IMR-90 (cell line): ENCODE data around the gene REXO5. TPM values are rescaled to one million over a fixed set of nuclear protein-coding genes. Genes with fewer than 3 reads are reported as not detected.
A peak's percentile ranks its signal among the peaks of the same experiment; 100 is the strongest.

Source experiments
- ATAC-seq: fragments of 200-7000 bp; cut with Tn5 transposase; 2 replicates; pipeline ENCODE4 v1.9.1; 2020; ENCODE audit warnings: low read depth, mild to moderate bottlenecking, moderate library complexity
- BruUV-seq: library from RNA; stranded (reverse); fragments of 400-500 nt; replicated peaks from 2 replicates; lab custom pipeline; 2021; lab: Mats Ljungman, UMichigan
- CTCF ChIA-PET: fragments of 300-600 bp; formaldehyde crosslinking; extraction: SDS; loops from one replicate; lab custom pipeline; 2021; ENCODE audit warnings: antibody characterized with exemption; lab: Yijun Ruan, JAX
- POLR2A ChIA-PET: fragments of 300-600 bp; sonication (Branson Sonifier 250); formaldehyde crosslinking; loops from one replicate; lab custom pipeline; 2022; ENCODE audit warnings: antibody characterized with exemption; ENCODE audit not compliant: unreplicated experiment; lab: Charles Lee
- DNase-seq: peaks from one replicate; pipeline ENCODE4 v3.0.0; 2013
- H2AFZ ChIP-seq: replicated peaks from 2 replicates; pipeline ENCODE3; 2013; ENCODE audit warnings: low read length, mild to moderate bottlenecking; ENCODE audit not compliant: poor library complexity
- H2AK5ac ChIP-seq: 2 replicates; pipeline ENCODE4 v1.6.1; 2013; ENCODE audit warnings: low read depth, low read length, inconsistent platforms
- H2AK9ac ChIP-seq: replicated peaks from 2 replicates; pipeline ENCODE3; 2013; ENCODE audit warnings: mild to moderate bottlenecking, low read depth, low read length, moderate library complexity; ENCODE audit not compliant: poor library complexity
- H2BK120ac ChIP-seq: 2 replicates; pipeline ENCODE4 v1.6.1; 2013; ENCODE audit warnings: low read depth, low read length, inconsistent platforms
- H2BK15ac ChIP-seq: 3 replicates; pipeline ENCODE4 v1.6.1; 2013; ENCODE audit warnings: low read depth, low read length, inconsistent platforms
- H2BK20ac ChIP-seq: 2 replicates; pipeline ENCODE4 v1.6.1; 2013; ENCODE audit warnings: low read depth, mild to moderate bottlenecking, inconsistent platforms, low read length, moderate library complexity
- H2BK5ac ChIP-seq: 2 replicates; pipeline ENCODE4 v1.6.1; 2013; ENCODE audit warnings: mild to moderate bottlenecking, low read depth, low read length, inconsistent platforms; ENCODE audit not compliant: poor library complexity, severe bottlenecking
- H3K14ac ChIP-seq: replicated peaks from 2 replicates; pipeline ENCODE4 v1.6.1; 2013; ENCODE audit warnings: low read depth, low read length, inconsistent platforms
- H3K18ac ChIP-seq: 2 replicates; pipeline ENCODE4 v1.6.1; 2013; ENCODE audit warnings: low read depth, low read length, control low read depth
- H3K23ac ChIP-seq: 2 replicates; pipeline ENCODE4 v1.6.1; 2013; ENCODE audit warnings: low read depth, low read length, inconsistent platforms
- H3K27ac ChIP-seq: 2 replicates; pipeline ENCODE4 v1.5.1; 2013; ENCODE audit warnings: mild to moderate bottlenecking, control low read depth, low read length; ENCODE audit not compliant: insufficient read depth
- H3K27me3 ChIP-seq: 2 replicates; pipeline ENCODE4 v1.6.1; 2013; ENCODE audit warnings: low read length; ENCODE audit not compliant: control insufficient read depth, insufficient read depth
- H3K36me3 ChIP-seq: 2 replicates; pipeline ENCODE4 v1.6.1; 2013; ENCODE audit warnings: low read length, mixed read lengths; ENCODE audit not compliant: control insufficient read depth, insufficient read depth
- H3K4ac ChIP-seq: 2 replicates; pipeline ENCODE4 v1.6.1; 2013; ENCODE audit warnings: low read depth, low read length, inconsistent platforms
- H3K4me1 ChIP-seq: 2 replicates; pipeline ENCODE4 v1.6.1; 2013; ENCODE audit warnings: low read length, mixed read lengths; ENCODE audit not compliant: control insufficient read depth, insufficient read depth
- H3K4me2 ChIP-seq: 2 replicates; pipeline ENCODE4 v1.6.1; 2013; ENCODE audit warnings: low read depth, mild to moderate bottlenecking, control low read depth, low read length, moderate library complexity
- H3K4me3 ChIP-seq: 2 replicates; pipeline ENCODE4 v1.5.1; 2013; ENCODE audit warnings: low read depth, mild to moderate bottlenecking, control low read depth, low read length, moderate library complexity; ENCODE audit not compliant: insufficient read depth
- H3K56ac ChIP-seq: 2 replicates; pipeline ENCODE4 v1.6.1; 2013; ENCODE audit warnings: low read length, inconsistent platforms; ENCODE audit not compliant: insufficient read depth; ENCODE audit errors: extremely low read depth
- H3K79me1 ChIP-seq, 2 experiments: 2 replicates each; pipeline ENCODE4 v1.6.1; 2013; ENCODE audit warnings: low read length in 2 of 2, inconsistent platforms in 1 of 2, low read depth in 1 of 2
- H3K9ac ChIP-seq: 2 replicates; pipeline ENCODE4 v1.6.1; 2013; ENCODE audit warnings: low read depth, low read length, control low read depth
- H3K9me1 ChIP-seq: 2 replicates; pipeline ENCODE4 v1.6.1; 2013; ENCODE audit warnings: low read length, inconsistent platforms; ENCODE audit not compliant: insufficient read depth
- H3K9me3 ChIP-seq: 2 replicates; pipeline ENCODE4 v1.6.1; 2013; ENCODE audit warnings: low read length; ENCODE audit not compliant: control insufficient read depth, insufficient read depth
- H4K20me1 ChIP-seq: 2 replicates; pipeline ENCODE4 v1.6.1; 2013; ENCODE audit warnings: low read length, inconsistent platforms; ENCODE audit not compliant: insufficient read depth
- H4K5ac ChIP-seq: 2 replicates; pipeline ENCODE4 v1.6.1; 2013; ENCODE audit warnings: mild to moderate bottlenecking, low read depth, low read length, control low read depth
- H4K8ac ChIP-seq, 2 experiments: 2 replicates each; pipeline ENCODE4 v1.6.1; 2013; ENCODE audit warnings: low read depth in 2 of 2, low read length in 2 of 2, control low read depth in 1 of 2, inconsistent platforms in 1 of 2
- H4K91ac ChIP-seq: 2 replicates; pipeline ENCODE4 v1.6.1; 2013; ENCODE audit warnings: low read depth, low read length, inconsistent platforms; ENCODE audit not compliant: insufficient read depth
- BHLHE40 ChIP-seq: fragments of 150-350 bp; IDR thresholded peaks from 2 replicates; pipeline ENCODE4 v1.6.1; 2016; ENCODE audit warnings: mild to moderate bottlenecking, low read depth, low read length
- CEBPB ChIP-seq: IDR thresholded peaks from 2 replicates; pipeline ENCODE4 v1.6.1; 2012; ENCODE audit warnings: low read depth, low read length, improper control_type of control experiment
- CHD1 ChIP-seq: IDR thresholded peaks from 2 replicates; pipeline ENCODE4 v1.6.1; 2012; ENCODE audit warnings: low read depth, low read length, improper control_type of control experiment
- ELK1 ChIP-seq: fragments of 150-350 bp; IDR thresholded peaks from 2 replicates; pipeline ENCODE4 v1.6.1; 2016; ENCODE audit warnings: low read depth, mild to moderate bottlenecking, low read length, moderate library complexity, borderline replicate concordance
- FOS ChIP-seq: fragments of 150-350 bp; IDR thresholded peaks from 2 replicates; pipeline ENCODE4 v1.6.1; 2016; ENCODE audit warnings: low read depth, low read length
- MAFK ChIP-seq: IDR thresholded peaks from 2 replicates; pipeline ENCODE4 v1.6.1; 2012; ENCODE audit warnings: low read depth, low read length, improper control_type of control experiment
- MXI1 ChIP-seq: IDR thresholded peaks from 2 replicates; pipeline ENCODE4 v1.6.1; 2012; ENCODE audit warnings: low read depth, mild to moderate bottlenecking, low read length, moderate library complexity, borderline replicate concordance
- NFE2L2 ChIP-seq: fragments of 150-350 bp; IDR thresholded peaks from 2 replicates; pipeline ENCODE4 v1.6.1; 2016; ENCODE audit warnings: low read depth, mild to moderate bottlenecking, low read length
- POLR2A ChIP-seq: IDR thresholded peaks from 2 replicates; pipeline ENCODE4 v1.6.1; 2012; ENCODE audit warnings: mild to moderate bottlenecking, low read depth, low read length
- RAD21 ChIP-seq: IDR thresholded peaks from 2 replicates; pipeline ENCODE4 v1.6.1; 2012; ENCODE audit warnings: low read length, improper control_type of control experiment
- RCOR1 ChIP-seq: IDR thresholded peaks from 2 replicates; pipeline ENCODE4 v1.6.1; 2012; ENCODE audit warnings: mild to moderate bottlenecking, low read length, improper control_type of control experiment; ENCODE audit not compliant: insufficient replicate concordance
- RFX5 ChIP-seq: IDR thresholded peaks from 2 replicates; pipeline ENCODE4 v1.8.0; 2012; ENCODE audit warnings: low read depth, mild to moderate bottlenecking, low read length, moderate library complexity
- SMC3 ChIP-seq: fragments of 150-350 bp; IDR thresholded peaks from 2 replicates; pipeline ENCODE4 v1.6.1; 2016; ENCODE audit warnings: low read depth, mild to moderate bottlenecking, antibody characterized with exemption, low read length, moderate library complexity
- USF2 ChIP-seq: fragments of 150-350 bp; IDR thresholded peaks from 2 replicates; pipeline ENCODE4 v1.6.1; 2017; ENCODE audit warnings: mild to moderate bottlenecking, antibody characterized with exemption, low read length, low read depth
- WGBS, 2 experiments: methylation state at CpG; one replicate each; pipeline versions ENCODE4 v1.1.5 to v1.1.7; 2013; ENCODE audit warnings: missing lambda C conversion rate in 2 of 2; ENCODE audit not compliant: insufficient read length in 1 of 2; ENCODE audit errors: extremely low coverage in 2 of 2; 5-methylcytosine and 5-hydroxymethylcytosine counted together
- dilution Hi-C: fragments of 300-500 bp; cut with HindIII; formaldehyde crosslinking; loops from one replicate; pipeline ENCODE4 v1.14.3; 2018; ENCODE audit warnings: low sequenced_read_pairs; ENCODE audit not compliant: unreplicated experiment
- in situ Hi-C: fragments of 300-500 bp; cut with MboI; formaldehyde crosslinking; loops from 3 replicates; pipeline ENCODE4 v1.14.3; 2019; ENCODE audit warnings: low sequenced_read_pairs, inconsistent platforms, mixed read lengths
- intact Hi-C: fragments of 100-400 bp; cut with micrococcal nuclease; formaldehyde crosslinking; loops from 2 replicates; pipeline ENCODE4 v1.10.0; 2022
- polyA plus RNA-seq, 3 experiments: library from polyadenylated mRNA; depleted of rRNA; stranded (reverse); fragments of >200 nt; gene quantifications; 2 replicates each; pipeline ENCODE4 v1.2.3, GENCODE V29; 2012; ENCODE audit warnings: low replicate concordance in 1 of 3
- total RNA-seq: library from RNA; depleted of rRNA; stranded (reverse); fragments of >200 nt; gene quantifications from 2 replicates; pipeline ENCODE4 v1.2.3, GENCODE V29; 2012
- TF ChIP-seq, protein P1 (sequence below): conservative IDR thresholded peaks from 2 replicates; pipeline ENCODE4 v1.5.1; 2012; ENCODE audit warnings: mild to moderate bottlenecking, low read depth, low read length, improper control_type of control experiment

The REXO5 gene
- total and polyA plus RNA-seq, 2 of the 4 experiments (the other 2 are of a cell fraction), result 3.7 to 7.0 TPM

DNA sequence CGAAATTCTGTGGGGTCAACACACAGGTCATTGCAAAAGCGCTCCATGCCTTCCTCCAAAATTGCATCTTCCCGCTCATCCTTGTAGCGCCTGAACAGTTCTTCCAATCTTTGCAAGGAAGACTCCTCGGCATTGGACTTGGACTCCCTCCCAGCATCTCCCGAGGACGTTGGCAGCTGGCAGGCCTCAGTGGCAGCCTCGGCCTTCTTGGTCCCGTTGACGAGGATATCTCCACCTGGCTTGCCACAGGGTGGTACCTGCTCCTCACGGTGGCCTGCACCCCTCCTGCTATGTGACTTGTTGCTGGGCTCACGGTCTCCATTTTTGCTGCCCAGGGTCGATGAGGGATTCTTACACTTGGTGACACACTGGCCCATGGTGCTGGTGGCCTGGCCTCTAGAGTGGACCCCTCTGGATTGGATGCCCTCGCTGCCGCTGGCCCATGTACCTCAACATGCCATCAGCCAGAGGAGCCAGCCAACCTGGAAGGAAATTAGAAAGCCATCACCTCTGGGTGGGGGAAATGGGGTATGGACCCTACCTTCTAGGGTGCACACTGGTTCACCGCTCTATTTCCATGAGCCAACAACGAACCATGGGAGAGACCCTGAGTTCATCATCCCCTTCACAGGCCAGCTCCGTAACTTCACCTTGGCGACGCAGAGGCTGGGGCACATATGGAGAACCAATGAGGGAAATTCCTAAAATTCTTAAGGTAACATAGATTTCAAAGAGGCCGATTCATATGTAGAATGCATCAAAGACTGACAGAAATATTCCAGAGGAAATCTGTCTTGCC lies 56.0 kb downstream of the REXO5 start:
- H3K56ac ChIP-seq, result no peak overlapping the region
- no peak overlapping the region for H4K91ac ChIP-seq
- no peak overlapping the region for H2BK5ac ChIP-seq
- H2AK5ac ChIP-seq, result no peak overlapping the region
- 94% methylated on average over 10 of the region's 21 CpGs; no CpG with 5 or more reads in 1 of the 2 experiments for WGBS, 2 experiments
- H2AK9ac ChIP-seq, result peak overlapping the region; percentile 79
- H3K23ac ChIP-seq, result no peak overlapping the region
- H2AFZ ChIP-seq, result no peak overlapping the region
- no peak overlapping the region for H3K4me3 ChIP-seq
- H3K9me3 ChIP-seq, result no peaks in the 10 kb centered on the region
- ChIA-PET CTCF (no interaction called here), POLR2A (interaction anchor here (0.5 kb wide), 1 partner anchor 902 kb away, joined by 3 read pairs; no protein-coding TSS in a partner anchor)
- H2BK120ac ChIP-seq, result no peak overlapping the region
- no peak overlapping the region for H3K9ac ChIP-seq
- H4K20me1 ChIP-seq, result 0 out of 2 replicates have a peak, but pooled peaks cover 2% of the 10 kb centered on the region
- no peak overlapping the region; the same call in 1 of the 2 replicates for H3K14ac ChIP-seq
- dilution Hi-C loops (no loop called here), intact Hi-C loops (no loop called here), in situ Hi-C loops (no loop called here)
- no peak for ATAC-seq
- no peak overlapping the region for H3K4ac ChIP-seq
- H3K79me1 ChIP-seq, result peaks cover 35 to 72% of the 10 kb centered on the region in 2 experiments
- H3K4me1 ChIP-seq, result peaks cover 11% of the 10 kb centered on the region
- no peak overlapping the region for H2BK20ac ChIP-seq
- peaks cover 22% of the 10 kb centered on the region for H3K36me3 ChIP-seq
- no peak overlapping the region for H3K18ac ChIP-seq
- DNase-seq, result no peak
- H4K8ac ChIP-seq, result no peak overlapping the region
- H3K4me2 ChIP-seq, result no peak overlapping the region
- BruUV-seq, result no TSS peak
- peaks cover 26% of the 10 kb centered on the region for H3K9me1 ChIP-seq
- no peak overlapping the region for H3K27ac ChIP-seq
- H2BK15ac ChIP-seq, result no peak overlapping the region
- H3K27me3 ChIP-seq, result no peaks in the 10 kb centered on the region
- no peak overlapping the region for H4K5ac ChIP-seq
- no peak for TF ChIP-seq CEBPB
- TF ChIP-seq POLR2A, result no peak
- TF ChIP-seq NFE2L2, result no peak
- no peak for TF ChIP-seq SMC3
- no peak for TF ChIP-seq RCOR1
- no peak for TF ChIP-seq FOS
- TF ChIP-seq MAFK, result no peak
- TF ChIP-seq RAD21, result no peak
- TF ChIP-seq MXI1, result no peak
- TF ChIP-seq BHLHE40, result no peak
- no peak for TF ChIP-seq CHD1
- TF ChIP-seq ELK1, result no peak
- no peak for TF ChIP-seq RFX5
- no peak for TF ChIP-seq USF2
- TF ChIP-seq, protein P1, sequence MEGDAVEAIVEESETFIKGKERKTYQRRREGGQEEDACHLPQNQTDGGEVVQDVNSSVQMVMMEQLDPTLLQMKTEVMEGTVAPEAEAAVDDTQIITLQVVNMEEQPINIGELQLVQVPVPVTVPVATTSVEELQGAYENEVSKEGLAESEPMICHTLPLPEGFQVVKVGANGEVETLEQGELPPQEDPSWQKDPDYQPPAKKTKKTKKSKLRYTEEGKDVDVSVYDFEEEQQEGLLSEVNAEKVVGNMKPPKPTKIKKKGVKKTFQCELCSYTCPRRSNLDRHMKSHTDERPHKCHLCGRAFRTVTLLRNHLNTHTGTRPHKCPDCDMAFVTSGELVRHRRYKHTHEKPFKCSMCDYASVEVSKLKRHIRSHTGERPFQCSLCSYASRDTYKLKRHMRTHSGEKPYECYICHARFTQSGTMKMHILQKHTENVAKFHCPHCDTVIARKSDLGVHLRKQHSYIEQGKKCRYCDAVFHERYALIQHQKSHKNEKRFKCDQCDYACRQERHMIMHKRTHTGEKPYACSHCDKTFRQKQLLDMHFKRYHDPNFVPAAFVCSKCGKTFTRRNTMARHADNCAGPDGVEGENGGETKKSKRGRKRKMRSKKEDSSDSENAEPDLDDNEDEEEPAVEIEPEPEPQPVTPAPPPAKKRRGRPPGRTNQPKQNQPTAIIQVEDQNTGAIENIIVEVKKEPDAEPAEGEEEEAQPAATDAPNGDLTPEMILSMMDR, result no peak
